Measurements from ENCODE around the gene CLEC2D. TPM values are rescaled to one million over a fixed set of nuclear protein-coding genes. Genes with fewer than 3 reads are reported as not detected.
"Not testable (repeated sequence)": the region's sequence is repeated elsewhere in the genome, so short reads cannot be mapped to it uniquely, and the experiment has no call there.

CLEC2D gene
- 15.5 TPM for total RNA-seq

- no peak for DNase-seq (ENCODE audit: low spot score in 2 of 2)
- no peak for FAIRE-seq
These were observed at the start of gene CLEC2D for GRCh38 chr12:9669534-9669933. Gene CLEC2D (plus strand): TSS chr12:9669713. CDS start chr12:9669735, 22 bp downstream.

- FAIRE-seq: no peak
- DNase-seq (ENCODE audit: low spot score in 2 of 2): no peak
These were observed 44.5 kb upstream of the CLEC2D start for GRCh38 chr12:9625019-9625418.

- no peak for DNase-seq (ENCODE audit: low spot score in 2 of 2)
- no peak for FAIRE-seq
These were observed 43.2 kb upstream of the CLEC2D start for GRCh38 chr12:9626291-9626690.

- FAIRE-seq (no peak), DNase-seq (ENCODE audit: low spot score in 2 of 2) (no peak)
These were observed 42.7 kb upstream of the CLEC2D start for GRCh38 chr12:9626821-9627220.

GRCh38 chr12:9632766-9633165, 36.7 kb upstream of the CLEC2D start:
- FAIRE-seq (no peak), DNase-seq (ENCODE audit: low spot score in 2 of 2) (no peak)

- FAIRE-seq (no peak), DNase-seq (ENCODE audit: low spot score in 2 of 2) (peak in 1 of 2 donors; percentile 30)
These were observed 35.2 kb upstream of the CLEC2D start for GRCh38 chr12:9634177-9634803.

GRCh38 chr12:9634969-9635754, 34.4 kb upstream of the CLEC2D start:
- no peak for FAIRE-seq
- no peak for DNase-seq (ENCODE audit: low spot score in 2 of 2)

GRCh38 chr12:9636150-9636850, 33.2 kb upstream of the CLEC2D start:
- FAIRE-seq (no peak), DNase-seq (ENCODE audit: low spot score in 2 of 2) (no peak)

GRCh38 chr12:9636851-9637206, 32.7 kb upstream of the CLEC2D start:
- FAIRE-seq (no peak), DNase-seq (ENCODE audit: low spot score in 2 of 2) (no peak)

GRCh38 chr12:9640024-9640423, 29.5 kb upstream of the CLEC2D start:
- FAIRE-seq (no peak), DNase-seq (ENCODE audit: low spot score in 2 of 2) (no peak)

GRCh38 chr12:9642606-9643265, 26.8 kb upstream of the CLEC2D start:
- FAIRE-seq: no peak
- no peak for DNase-seq (ENCODE audit: low spot score in 2 of 2)

- FAIRE-seq (no peak), DNase-seq (ENCODE audit: low spot score in 2 of 2) (no peak)
These were observed 26.2 kb upstream of the CLEC2D start for GRCh38 chr12:9643266-9643660.

- not testable (repeated sequence) for FAIRE-seq; DNase-seq (ENCODE audit: low spot score in 2 of 2)
These were observed 24.4 kb upstream of the CLEC2D start for GRCh38 chr12:9644985-9645551.

GRCh38 chr12:9646794-9647781, 22.4 kb upstream of the CLEC2D start:
- FAIRE-seq (no peak), DNase-seq (ENCODE audit: low spot score in 2 of 2) (no peak)

GRCh38 chr12:9647825-9648700, 21.4 kb upstream of the CLEC2D start:
- DNase-seq (ENCODE audit: low spot score in 2 of 2): peak; percentile 65 to 81
- FAIRE-seq: no peak

GRCh38 chr12:9648701-9649531, 20.6 kb upstream of the CLEC2D start:
- FAIRE-seq: no peak
- DNase-seq (ENCODE audit: low spot score in 2 of 2): no peak

GRCh38 chr12:9649532-9649940, 20.0 kb upstream of the CLEC2D start:
- no peak for FAIRE-seq
- DNase-seq (ENCODE audit: low spot score in 2 of 2): no peak

GRCh38 chr12:9650151-9650576, 19.3 kb upstream of the CLEC2D start:
- FAIRE-seq (no peak), DNase-seq (ENCODE audit: low spot score in 2 of 2) (no peak)
